HEK293 (cell line): ENCODE results near the gene B9D1.

Experiments used
- CTCF ChIA-PET: fragments of 350-600 bp; formaldehyde crosslinking; extraction: SDS; loops from one replicate; lab custom pipeline; 2021; ENCODE audit warnings: antibody characterized with exemption; lab: Yijun Ruan, JAX
- POLR2A ChIA-PET: fragments of 300-600 bp; formaldehyde crosslinking; extraction: SDS; loops from one replicate; lab custom pipeline; 2020; ENCODE audit warnings: antibody characterized with exemption, inconsistent platforms; lab: Yijun Ruan, JAX
- H3K27ac ChIP-seq: fragments of 200-500 bp; sonication (Bioruptor generic); 2 replicates; pipeline ENCODE4 v1.5.1; 2014; ENCODE audit warnings: low read depth, low read length, control low read depth, inconsistent platforms; ENCODE audit errors: extremely low read depth
- H3K36me3 ChIP-seq, 2 experiments: fragments of 200-500 bp in 1 of 2; sonication (Bioruptor generic) in 1 of 2; 1 replicate in 1 of 2; 2 replicates in 1 of 2; pipeline ENCODE4 v1.5.1; 2014 to 2017; ENCODE audit warnings: inconsistent platforms in 2 of 2, low read length in 2 of 2; ENCODE audit not compliant: control insufficient read depth in 2 of 2, insufficient read depth in 1 of 2
- H3K4me1 ChIP-seq: fragments of 200-500 bp; sonication (Bioruptor generic); 2 replicates; pipeline ENCODE4 v1.5.1; 2014; ENCODE audit warnings: mild to moderate bottlenecking, low read length, inconsistent platforms; ENCODE audit not compliant: control insufficient read depth, insufficient read depth
- H3K4me3 ChIP-seq: 2 replicates; pipeline ENCODE4 v1.5.1; 2011; ENCODE audit warnings: low read depth, mild to moderate bottlenecking, control low read depth, low read length, moderate library complexity
- H3K9me3 ChIP-seq: fragments of 200-500 bp; sonication (Bioruptor generic); 2 replicates; pipeline ENCODE4 v1.5.1; 2014; ENCODE audit warnings: low read depth, low read length, inconsistent platforms; ENCODE audit not compliant: control insufficient read depth, insufficient read depth
- EGR2 ChIP-seq: fragments of 450-650 bp; formaldehyde crosslinking; IDR thresholded peaks from 2 replicates; pipeline ENCODE4 v1.5.1; 2016; ENCODE audit warnings: low read depth, missing biosample characterization, missing genetic modification characterization
- INSM2 ChIP-seq: fragments of 450-650 bp; formaldehyde crosslinking; IDR thresholded peaks from 2 replicates; pipeline ENCODE4 v1.5.1; 2016; ENCODE audit warnings: missing biosample characterization, missing genetic modification characterization
- KLF10 ChIP-seq: fragments of 450-650 bp; IDR thresholded peaks from 2 replicates; pipeline ENCODE4 v1.5.1; 2018; ENCODE audit warnings: missing biosample characterization, mild to moderate bottlenecking, missing genetic modification characterization
- PRDM1 ChIP-seq: fragments of 450-650 bp; formaldehyde crosslinking; IDR thresholded peaks from 2 replicates; pipeline ENCODE4; 2016; ENCODE audit warnings: missing biosample characterization, missing genetic modification characterization
- SETDB1 ChIP-seq: IDR thresholded peaks from one replicate; pipeline ENCODE4 v1.6.1; 2017; ENCODE audit warnings: mild to moderate bottlenecking, low read length, moderate library complexity, mixed read lengths; ENCODE audit not compliant: insufficient read length
- YY2 ChIP-seq: fragments of 450-650 bp; formaldehyde crosslinking; IDR thresholded peaks from 2 replicates; pipeline ENCODE4 v1.5.1; 2016; ENCODE audit warnings: missing biosample characterization, missing genetic modification characterization
- ZFHX2 ChIP-seq: fragments of 450-650 bp; formaldehyde crosslinking; conservative IDR thresholded peaks from 2 replicates; pipeline ENCODE4 v1.5.1; 2016; ENCODE audit warnings: missing biosample characterization, missing genetic modification characterization
- ZIC2 ChIP-seq: fragments of 450-650 bp; formaldehyde crosslinking; IDR thresholded peaks from 2 replicates; pipeline ENCODE4 v1.5.1; 2016; ENCODE audit warnings: missing biosample characterization, missing genetic modification characterization
- ZNF121 ChIP-seq: fragments of 450-650 bp; formaldehyde crosslinking; IDR thresholded peaks from 2 replicates; pipeline ENCODE4 v1.5.1; 2016; ENCODE audit warnings: missing biosample characterization, missing genetic modification characterization
- ZNF132 ChIP-seq: fragments of 450-650 bp; formaldehyde crosslinking; IDR thresholded peaks from 2 replicates; pipeline ENCODE4 v1.5.1; 2017; ENCODE audit warnings: missing biosample characterization, missing genetic modification characterization, borderline replicate concordance
- ZNF146 ChIP-seq: fragments of 450-650 bp; formaldehyde crosslinking; IDR thresholded peaks from 2 replicates; pipeline ENCODE4 v1.5.1; 2016; ENCODE audit warnings: missing biosample characterization, missing genetic modification characterization
- ZNF148 ChIP-seq: fragments of 450-650 bp; formaldehyde crosslinking; IDR thresholded peaks from 2 replicates; pipeline ENCODE4 v1.5.0; 2017; ENCODE audit warnings: missing biosample characterization, missing genetic modification characterization, borderline replicate concordance
- ZNF184 ChIP-seq: fragments of 450-650 bp; IDR thresholded peaks from 2 replicates; pipeline ENCODE4 v1.5.1; 2018; ENCODE audit warnings: missing biosample characterization, mild to moderate bottlenecking, missing genetic modification characterization
- ZNF473 ChIP-seq: fragments of 450-650 bp; formaldehyde crosslinking; IDR thresholded peaks from 2 replicates; pipeline ENCODE4 v1.5.1; 2017; ENCODE audit warnings: missing biosample characterization, missing genetic modification characterization
- ZNF514 ChIP-seq: fragments of 450-650 bp; formaldehyde crosslinking; IDR thresholded peaks from 2 replicates; pipeline ENCODE4 v1.5.1; 2016; ENCODE audit warnings: missing biosample characterization, missing genetic modification characterization
- ZNF600 ChIP-seq: fragments of 450-650 bp; formaldehyde crosslinking; IDR thresholded peaks from 2 replicates; pipeline ENCODE4 v1.5.1; 2016; ENCODE audit warnings: missing biosample characterization, missing genetic modification characterization
- ZNF623 ChIP-seq: fragments of 450-650 bp; formaldehyde crosslinking; IDR thresholded peaks from 2 replicates; pipeline ENCODE4 v1.5.1; 2016; ENCODE audit warnings: missing biosample characterization, missing genetic modification characterization
- ZNF660 ChIP-seq: fragments of 450-650 bp; IDR thresholded peaks from 2 replicates; pipeline ENCODE4 v1.5.1; 2018; ENCODE audit warnings: missing biosample characterization, mild to moderate bottlenecking, missing genetic modification characterization
- ZNF704 ChIP-seq: fragments of 450-650 bp; formaldehyde crosslinking; IDR thresholded peaks from 2 replicates; pipeline ENCODE4 v1.5.1; 2016; ENCODE audit warnings: missing biosample characterization, missing genetic modification characterization
- ZNF777 ChIP-seq: fragments of 450-650 bp; formaldehyde crosslinking; IDR thresholded peaks from 2 replicates; pipeline ENCODE4 v1.5.1; 2017; ENCODE audit warnings: missing biosample characterization, missing genetic modification characterization, borderline replicate concordance
- ZSCAN5A ChIP-seq: fragments of 450-650 bp; formaldehyde crosslinking; IDR thresholded peaks from 2 replicates; pipeline ENCODE4 v1.5.1; 2016; ENCODE audit warnings: missing biosample characterization, missing genetic modification characterization

B9D1 gene

GRCh38 chr17:19341641-19342610 is 20.6 kb downstream of the B9D1 start:
- Histone ChIP-seq H3K27ac (0 out of 2 replicates have a peak overlapping the region, but pooled peaks have one; percentile 2), H3K4me3 (no peak overlapping the region), H3K9me3 (no peaks in the 10 kb centered on the region), H3K36me3 (peaks cover 0 to 5% of the 10 kb centered on the region in 2 experiments; a peak in 1 of 3 replicates), H3K4me1 (peaks cover 2% of the 10 kb centered on the region)
- ChIA-PET CTCF (interaction anchor here (0.7 to 1.6 kb wide), 3 partner anchors 20 to 720 kb away, joined by 3 to 6 read pairs (median 3); partner anchors contain the start of gene B9D1), POLR2A (no interaction called here)
- TF ChIP-seq ZNF600 (tag by site-specific recombination) = peak; percentile 49; the same call in 1 of the 2 replicates
- TF ChIP-seq INSM2 (tag by site-specific recombination) = no peak
- TF ChIP-seq ZNF623 = no peak
- TF ChIP-seq EGR2 (tag by site-specific recombination) = peak; percentile 43; the same call in 1 of the 2 replicates

GRCh38 chr17:19341211-19341631 is 21.3 kb downstream of the B9D1 start:
- peaks cover 0 to 8% of the 10 kb centered on the region in 2 experiments; a peak in 1 of 3 replicates for H3K36me3 ChIP-seq
- H3K27ac ChIP-seq = no peak overlapping the region
- no peaks in the 10 kb centered on the region for H3K9me3 ChIP-seq
- CTCF ChIA-PET = interaction anchor here (0.7 to 1.6 kb wide), 5 partner anchors 14 to 721 kb away, joined by 3 to 6 read pairs (median 3); partner anchors contain the start of gene B9D1
- H3K4me1 ChIP-seq = no peaks in the 10 kb centered on the region
- POLR2A ChIA-PET = no interaction called here
- TF ChIP-seq ZNF514 (tag by site-specific recombination) = no peak
- TF ChIP-seq ZNF777 = no peak
- no peak for TF ChIP-seq ZNF146 (tag by site-specific recombination)
- no peak for TF ChIP-seq EGR2 (tag by site-specific recombination)
- TF ChIP-seq ZNF132 (tag by site-specific recombination) = no peak
- TF ChIP-seq ZSCAN5A (tag by site-specific recombination) = no peak
- no peak for TF ChIP-seq ZNF184 (tag by site-specific recombination)
- TF ChIP-seq ZNF148 = no peak
- no peak for TF ChIP-seq ZIC2 (tag by site-specific recombination)
- TF ChIP-seq SETDB1 = no peak
- no peak for TF ChIP-seq KLF10 (tag by site-specific recombination)
- TF ChIP-seq ZNF121 (tag by site-specific recombination) = no peak
- TF ChIP-seq YY2 (tag by site-specific recombination) = no peak
- no peak for TF ChIP-seq PRDM1 (tag by site-specific recombination)
- no peak for TF ChIP-seq ZNF660
- no peak for TF ChIP-seq ZNF473 (tag by site-specific recombination)
- no peak for TF ChIP-seq ZFHX2 (tag by site-specific recombination)
- TF ChIP-seq ZNF704 = no peak
- no peak overlapping the region for H3K4me3 ChIP-seq
